Measurements from ENCODE around the gene FMOD.

The FMOD gene

GRCh38 chr1:203361945-203362719 lies 11.2 kb upstream of the FMOD start:
- DNase-seq (ENCODE audit: low read depth) = no peak

- DNase-seq (ENCODE audit: low read depth) = no peak
These were observed 9.7 kb upstream of the FMOD start for GRCh38 chr1:203360547-203361185.

GRCh38 chr1:203359010-203359571 lies 8.2 kb upstream of the FMOD start:
- DNase-seq (ENCODE audit: low read depth) = no peak

GRCh38 chr1:203354246-203354645 lies 3.3 kb upstream of the FMOD start:
- no peak for DNase-seq (ENCODE audit: low read depth)

- DNase-seq (ENCODE audit: low read depth) = no peak
These were observed 2.6 kb upstream of the FMOD start for GRCh38 chr1:203353486-203353885.

- DNase-seq (ENCODE audit: low read depth) = no peak
These were observed 973 bp downstream of the FMOD start for GRCh38 chr1:203349773-203350524.

GRCh38 chr1:203349166-203349565 lies 1.8 kb downstream of the FMOD start:
- no peak for DNase-seq (ENCODE audit: low read depth)

- DNase-seq (ENCODE audit: low read depth) = no peak
These were observed 4.2 kb downstream of the FMOD start for GRCh38 chr1:203346769-203347102.

GRCh38 chr1:203346060-203346768 lies 4.7 kb downstream of the FMOD start:
- DNase-seq (ENCODE audit: low read depth) = peak; percentile 12

- DNase-seq (ENCODE audit: low read depth) = no peak
These were observed 6.8 kb downstream of the FMOD start for GRCh38 chr1:203343956-203344754.

GRCh38 chr1:203342192-203342940 lies 8.6 kb downstream of the FMOD start:
- peak; percentile 20 for DNase-seq (ENCODE audit: low read depth)

GRCh38 chr1:203340112-203340790 lies 10.7 kb downstream of the FMOD start:
- DNase-seq (ENCODE audit: low read depth) = peak; percentile 53

- DNase-seq (ENCODE audit: low read depth) = peak; percentile 44
These were observed 12.4 kb downstream of the FMOD start for GRCh38 chr1:203338335-203339036.

GRCh38 chr1:203336097-203336496 lies 14.8 kb downstream of the FMOD start:
- no peak for DNase-seq (ENCODE audit: low read depth)

GRCh38 chr1:203335503-203335902 lies 15.4 kb downstream of the FMOD start:
- DNase-seq (ENCODE audit: low read depth) = no peak

- no peak for DNase-seq (ENCODE audit: low read depth)
These were observed 19.7 kb downstream of the FMOD start for GRCh38 chr1:203331224-203331623.

GRCh38 chr1:203328714-203329122 lies 22.2 kb downstream of the FMOD start:
- DNase-seq (ENCODE audit: low read depth) = no peak

- DNase-seq (ENCODE audit: low read depth) = peak; percentile 38
These were observed 23.1 kb downstream of the FMOD start for GRCh38 chr1:203327684-203328457.
